Panc1 (cell line): ENCODE data around the gene HAX1. TPM values are rescaled to one million over a fixed set of nuclear protein-coding genes. Genes with fewer than 3 reads are reported as not detected.

ENCODE experiments used
- ATAC-seq: fragments of 200-7000 bp; cut with Tn5 transposase; 2 replicates; pipeline ENCODE4 v1.9.1; 2020; ENCODE audit warnings: mild to moderate bottlenecking, moderate library complexity
- BruUV-seq: library from RNA; stranded (reverse); fragments of 400-500 nt; replicated peaks from 2 replicates; lab custom pipeline; 2021; lab: Mats Ljungman, UMichigan
- CTCF ChIA-PET: fragments of 300-600 bp; sonication (Branson Sonifier 250); formaldehyde crosslinking; loops from one replicate; lab custom pipeline; 2022; ENCODE audit warnings: antibody characterized with exemption; lab: Charles Lee
- POLR2A ChIA-PET: fragments of 300-600 bp; sonication (Branson Sonifier 250); formaldehyde crosslinking; loops from one replicate; lab custom pipeline; 2022; ENCODE audit warnings: antibody characterized with exemption; lab: Charles Lee
- DNase-seq: peaks from one replicate; pipeline ENCODE4 v3.0.0-alpha.2; 2010; ENCODE audit warnings: low read depth, low spot score
- H3K27ac ChIP-seq: 2 replicates; pipeline ENCODE4 v1.5.1; 2011; ENCODE audit warnings: mild to moderate bottlenecking, low read length, inconsistent platforms
- H3K27me3 ChIP-seq: fragments of 200-500 bp; sonication (Bioruptor generic); 2 replicates; pipeline ENCODE4 v1.6.0; 2014; ENCODE audit warnings: low read length, inconsistent platforms; ENCODE audit not compliant: control insufficient read depth, insufficient read depth
- H3K36me3 ChIP-seq: fragments of 200-500 bp; sonication (Bioruptor generic); 2 replicates; pipeline ENCODE4 v1.5.1; 2014; ENCODE audit warnings: inconsistent platforms, mild to moderate bottlenecking, low read length, moderate library complexity; ENCODE audit not compliant: control insufficient read depth, insufficient read depth
- H3K4me1 ChIP-seq: 2 replicates; pipeline ENCODE4 v1.5.1; 2011; ENCODE audit warnings: inconsistent platforms, mild to moderate bottlenecking, low read length, moderate library complexity; ENCODE audit not compliant: control insufficient read depth, insufficient read depth
- H3K4me3 ChIP-seq, 2 experiments: 2 replicates each; pipeline ENCODE4 v1.5.1; 2011 to 2012; ENCODE audit warnings: low read depth in 2 of 2, low read length in 2 of 2, mild to moderate bottlenecking in 2 of 2, inconsistent platforms in 1 of 2, moderate library complexity in 1 of 2
- H3K9me3 ChIP-seq: fragments of 200-500 bp; sonication (Bioruptor generic); 2 replicates; pipeline ENCODE4 v1.5.1; 2014; ENCODE audit warnings: low read depth, mild to moderate bottlenecking, inconsistent platforms, low read length, moderate library complexity; ENCODE audit not compliant: control insufficient read depth, insufficient read depth
- CTCF ChIP-seq: fragments of 450-650 bp; IDR thresholded peaks from 2 replicates; pipeline ENCODE4 v1.5.1; 2017; ENCODE audit warnings: mild to moderate bottlenecking
- POLR2AphosphoS5 ChIP-seq: IDR thresholded peaks from 2 replicates; pipeline ENCODE4 v1.6.1; 2012; ENCODE audit warnings: mild to moderate bottlenecking, low read depth, low read length, moderate library complexity
- REST ChIP-seq, 2 experiments: IDR thresholded peaks; 2 replicates each; pipeline ENCODE4 v1.6.1; 2011 to 2012; ENCODE audit warnings: low read depth in 2 of 2, control low read depth in 1 of 2, low read length in 1 of 2, mild to moderate bottlenecking in 1 of 2, moderate library complexity in 1 of 2; ENCODE audit not compliant: insufficient read depth in 1 of 2
- SIN3A ChIP-seq: IDR thresholded peaks from 2 replicates; pipeline ENCODE4 v1.6.1; 2012; ENCODE audit warnings: low read depth, mild to moderate bottlenecking, low read length, moderate library complexity, borderline replicate concordance; ENCODE audit not compliant: insufficient read depth
- TCF7L2 ChIP-seq: IDR thresholded peaks from 2 replicates; pipeline ENCODE4 v1.6.1; 2011; ENCODE audit warnings: mild to moderate bottlenecking, low read depth, low read length, inconsistent platforms
- in situ Hi-C: cut with HindIII; loops from 2 replicates; pipeline ENCODE4 v1.10.0; 2016; ENCODE audit warnings: low sequenced_read_pairs, low pct_unique_long_range_greater_than_20kb
- intact Hi-C: fragments of 100-400 bp; cut with micrococcal nuclease; formaldehyde crosslinking; loops from one replicate; pipeline ENCODE4 v1.10.0; 2022; ENCODE audit not compliant: unreplicated experiment
- total RNA-seq: library from RNA; stranded (reverse); gene quantifications from one replicate; pipeline ENCODE4 v1.2.1, GENCODE V29; 2021; ENCODE audit not compliant: unreplicated experiment

HAX1 gene
- total RNA-seq, 1 experiment from 2014 or later = 110 TPM

- CTCF ChIA-PET = interaction anchor here (0.9 kb wide), 1 partner anchor 240 kb away, joined by 4 read pairs; no protein-coding TSS in a partner anchor
- Histone ChIP-seq H3K27me3 (no peaks in the 10 kb centered on the region), H3K27ac (no peak overlapping the region), H3K4me3 (no peak overlapping the region), H3K9me3 (no peaks in the 10 kb centered on the region), H3K4me1 (no peaks in the 10 kb centered on the region), H3K36me3 (peaks cover 57% of the 10 kb centered on the region)
- ATAC-seq (no peak), DNase-seq (no peak)
- TF ChIP-seq SIN3A = no peak
- in situ Hi-C loops = no loop called here
- intact Hi-C loops = no loop called here
- POLR2A ChIA-PET = interaction anchor here (0.7 kb wide), 1 partner anchor 18 kb away, joined by 5 read pairs; no protein-coding TSS in a partner anchor
- no TSS peak for BruUV-seq
These were observed 32.1 kb upstream of the HAX1 start for GRCh38 chr1:154240294-154240833.

- no peaks in the 10 kb centered on the region for H3K9me3 ChIP-seq
- H3K4me1 ChIP-seq = no peaks in the 10 kb centered on the region
- POLR2A ChIA-PET = interaction anchor here (0.5 kb wide), 1 partner anchor 9 kb away, joined by 4 read pairs; no protein-coding TSS in a partner anchor
- in situ Hi-C loops (no loop called here), intact Hi-C loops (no loop called here)
- no peak for TF ChIP-seq REST (IDR thresholded peaks at IDR 0.05; ENCODE audit: insufficient read depth in 1 of 2, low read depth in 2 of 2, low read length in 1 of 2)
- TF ChIP-seq POLR2AphosphoS5 = no peak
- TF ChIP-seq TCF7L2 = no peak
- TF ChIP-seq SIN3A = no peak
- no peak for TF ChIP-seq CTCF
- no TSS peak for BruUV-seq
- CTCF ChIA-PET = no interaction called here
- H3K4me3 ChIP-seq = no peak overlapping the region
- H3K27ac ChIP-seq = no peak overlapping the region
- no peaks in the 10 kb centered on the region for H3K27me3 ChIP-seq
- H3K36me3 ChIP-seq = peaks cover 57% of the 10 kb centered on the region
- ATAC-seq (no peak), DNase-seq (no peak)
These were observed 30.6 kb upstream of the HAX1 start for GRCh38 chr1:154241703-154242351.

GRCh38 chr1:154253671-154254070, 18.8 kb upstream of the HAX1 start:
- no peaks in the 10 kb centered on the region for H3K9me3 ChIP-seq
- TF ChIP-seq CTCF (no peak), SIN3A (no peak), TCF7L2 (no peak), POLR2AphosphoS5 (no peak), REST (IDR thresholded peaks at IDR 0.05; ENCODE audit: insufficient read depth in 1 of 2, low read depth in 2 of 2, low read length in 1 of 2) (no peak)
- POLR2A ChIA-PET = no interaction called here
- no peaks in the 10 kb centered on the region for H3K4me1 ChIP-seq
- H3K4me3 ChIP-seq = no peak overlapping the region
- no peak for DNase-seq
- peaks cover 73% of the 10 kb centered on the region for H3K36me3 ChIP-seq
- BruUV-seq = no TSS peak
- H3K27ac ChIP-seq = no peak overlapping the region
- CTCF ChIA-PET = no interaction called here
- ATAC-seq = no peak
- intact Hi-C loops = no loop called here
- in situ Hi-C loops = no loop called here
- no peaks in the 10 kb centered on the region for H3K27me3 ChIP-seq
